ENCODE data around the gene GLDN.

The GLDN gene

DNA sequence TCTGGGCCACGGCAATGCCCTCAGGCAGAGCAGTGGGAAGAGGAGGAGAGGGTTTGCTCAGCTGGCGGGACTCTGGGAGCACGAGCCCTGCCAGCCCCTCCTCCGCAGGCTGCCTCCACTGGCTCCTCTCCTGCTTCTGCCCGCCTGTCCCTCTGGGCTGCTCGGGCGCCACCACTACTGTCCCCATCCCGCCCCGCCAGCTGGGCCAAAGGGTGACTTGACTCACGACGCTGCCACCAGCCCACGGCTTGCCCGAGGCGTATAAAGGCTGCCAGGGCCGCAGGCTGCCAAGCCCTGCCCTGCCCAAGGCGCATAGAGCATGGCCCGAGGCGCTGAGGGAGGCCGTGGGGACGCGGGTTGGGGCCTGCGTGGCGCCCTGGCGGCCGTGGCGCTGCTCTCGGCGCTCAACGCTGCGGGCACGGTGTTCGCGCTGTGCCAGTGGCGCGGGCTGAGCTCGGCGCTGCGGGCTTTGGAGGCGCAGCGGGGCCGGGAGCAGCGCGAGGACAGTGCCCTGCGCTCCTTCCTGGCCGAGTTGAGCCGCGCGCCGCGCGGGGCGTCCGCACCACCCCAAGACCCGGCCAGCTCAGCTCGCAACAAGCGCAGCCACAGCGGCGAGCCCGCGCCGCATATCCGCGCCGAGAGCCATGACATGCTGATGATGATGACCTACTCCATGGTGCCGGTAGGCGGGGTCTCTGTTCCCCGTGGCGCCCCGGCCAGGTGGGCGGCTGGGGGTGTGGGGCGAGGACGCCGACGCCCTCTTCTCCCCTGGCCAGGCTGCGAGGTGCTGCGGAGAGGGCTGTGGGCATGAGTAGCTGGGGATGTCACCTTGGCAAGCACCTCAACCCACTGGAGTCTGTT, at the start of gene GLDN:
TSS of gene GLDN (plus strand) at position 290 of the 861 bp plus-strand sequence. CDS start at position 320, 30 bp downstream.
- DNase-seq: no peak

DNA sequence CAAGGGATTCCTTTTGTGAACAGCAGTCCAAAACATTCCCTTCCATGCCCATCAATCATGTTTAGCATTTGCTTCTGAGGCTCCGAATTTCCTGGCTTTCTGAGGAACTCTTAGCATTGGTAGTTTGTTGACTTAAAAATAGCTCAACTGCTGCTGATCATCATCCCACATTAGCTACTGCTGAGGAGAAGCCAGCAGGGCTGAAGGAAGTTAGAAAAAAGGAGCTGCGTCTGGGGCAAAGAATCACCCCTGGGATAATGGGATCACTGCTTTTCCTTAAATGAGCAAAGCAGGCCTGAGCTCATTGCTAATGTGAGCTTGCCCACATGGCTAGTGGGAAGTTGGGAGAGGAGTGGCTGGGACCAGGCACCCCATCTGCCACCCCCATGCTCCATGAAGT, 42.8 kb upstream of the GLDN start:
- DNase-seq: no peak

DNA sequence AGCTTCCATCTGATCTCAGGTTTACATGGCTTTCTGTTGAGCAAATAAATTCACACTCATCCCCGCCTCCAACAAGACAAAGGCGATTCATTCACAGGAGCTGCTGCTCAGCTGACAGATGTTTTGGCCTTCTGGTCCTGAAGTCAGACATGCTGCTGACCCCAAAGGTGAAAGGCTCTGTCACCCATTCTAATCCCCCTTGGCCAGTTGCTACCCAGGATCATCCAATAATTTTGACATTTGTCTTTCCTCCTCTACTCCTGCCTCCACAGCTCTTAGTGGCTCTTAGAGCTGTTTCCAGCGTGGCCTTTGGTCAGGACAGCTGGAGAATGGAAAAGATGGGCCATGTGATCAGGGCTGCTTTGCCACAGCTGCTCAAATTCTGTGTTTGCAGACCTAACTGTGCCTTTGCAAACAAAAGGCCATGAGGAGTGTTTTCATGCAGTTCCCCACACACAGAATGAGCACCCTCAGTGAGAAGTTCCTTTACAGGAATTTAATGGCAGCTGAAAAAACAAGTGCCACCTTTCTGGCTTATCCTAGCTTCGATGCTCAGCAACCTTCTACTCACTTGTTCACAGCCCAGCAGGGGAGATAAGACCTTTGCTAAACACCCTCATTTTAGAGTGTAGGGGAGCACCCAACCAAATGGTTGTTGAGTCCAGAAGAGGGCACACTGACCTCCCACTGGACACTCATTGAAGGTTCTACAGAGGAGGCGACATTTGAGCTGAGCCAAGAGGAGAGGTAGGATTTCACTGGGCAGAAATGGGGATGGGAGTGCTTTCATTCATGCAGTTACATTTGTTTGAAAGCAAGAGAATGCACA, 42.1 kb upstream of the GLDN start:
- no peak for DNase-seq

- DNase-seq: no peak
Observed at GRCh38 chr15:51302480-51302879, 39.0 kb upstream of the GLDN start.

DNA sequence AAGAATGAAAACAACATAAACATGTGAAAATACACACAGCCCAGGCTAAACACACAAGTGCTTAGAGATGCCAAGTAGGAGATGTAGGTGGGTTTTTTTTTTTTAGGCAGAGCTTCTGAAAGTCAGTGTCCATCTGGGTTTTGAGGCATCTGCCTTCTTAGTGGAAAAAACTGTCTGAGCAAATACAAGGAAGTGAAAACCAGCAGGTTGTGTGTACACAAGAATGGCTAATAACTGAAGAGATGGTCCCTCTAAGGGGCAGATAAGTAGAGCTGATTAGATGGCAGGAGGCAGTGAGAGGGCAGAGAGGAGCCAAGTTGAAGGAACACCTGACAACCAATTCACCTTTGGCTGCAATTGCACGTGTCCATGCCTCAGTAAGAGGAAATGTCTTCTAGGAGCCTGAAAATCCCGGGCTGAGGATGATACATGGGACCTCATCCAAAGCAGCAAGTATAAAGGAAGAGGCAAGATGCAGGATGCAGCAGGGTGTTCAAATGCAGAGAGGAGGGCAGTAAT, 37.9 kb upstream of the GLDN start:
- DNase-seq: no peak

- no peak for DNase-seq
Observed at GRCh38 chr15:51307325-51307724, 34.1 kb upstream of the GLDN start.

DNA sequence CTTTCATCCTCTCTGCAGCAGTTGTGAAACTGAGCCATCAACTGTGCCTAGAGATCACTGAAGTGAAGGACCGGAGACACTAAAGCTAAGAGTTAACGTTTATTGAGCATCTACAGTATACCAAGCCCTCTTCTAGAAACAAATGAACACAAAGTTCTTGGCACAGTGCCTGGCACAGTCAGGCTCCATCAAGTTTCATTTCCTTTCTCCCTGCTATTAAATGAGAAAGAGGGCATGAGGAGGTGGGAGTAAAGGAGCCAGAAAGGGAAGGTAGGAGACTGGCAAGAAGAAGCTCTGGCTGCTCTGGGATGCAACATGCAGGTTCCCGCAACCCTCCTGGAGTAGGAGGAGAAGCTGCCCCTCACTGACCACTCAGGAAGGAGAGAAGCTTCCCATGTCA, 33.6 kb upstream of the GLDN start:
- DNase-seq: no peak

DNA sequence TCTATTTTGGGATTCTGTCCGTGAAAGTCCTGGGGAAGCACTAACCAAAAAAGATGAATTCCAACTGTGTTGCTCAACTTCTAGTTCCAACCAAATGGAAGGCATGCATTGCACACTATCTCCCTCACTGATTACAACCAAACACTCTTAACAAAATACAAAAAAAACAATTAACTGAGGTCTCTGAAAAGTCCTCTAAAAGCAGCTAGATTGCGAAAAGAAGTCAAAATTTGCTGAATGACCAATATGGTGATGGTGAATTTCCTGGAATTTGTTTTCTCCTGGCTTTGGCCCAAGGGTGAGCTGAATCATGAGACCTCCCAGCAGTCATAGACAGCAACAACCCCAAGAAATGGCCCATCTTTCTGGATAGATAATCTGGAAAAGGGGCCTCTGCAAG, 31.4 kb upstream of the GLDN start:
- DNase-seq: no peak

GRCh38 chr15:51311510-51311909, 29.9 kb upstream of the GLDN start:
- no peak for DNase-seq

DNA sequence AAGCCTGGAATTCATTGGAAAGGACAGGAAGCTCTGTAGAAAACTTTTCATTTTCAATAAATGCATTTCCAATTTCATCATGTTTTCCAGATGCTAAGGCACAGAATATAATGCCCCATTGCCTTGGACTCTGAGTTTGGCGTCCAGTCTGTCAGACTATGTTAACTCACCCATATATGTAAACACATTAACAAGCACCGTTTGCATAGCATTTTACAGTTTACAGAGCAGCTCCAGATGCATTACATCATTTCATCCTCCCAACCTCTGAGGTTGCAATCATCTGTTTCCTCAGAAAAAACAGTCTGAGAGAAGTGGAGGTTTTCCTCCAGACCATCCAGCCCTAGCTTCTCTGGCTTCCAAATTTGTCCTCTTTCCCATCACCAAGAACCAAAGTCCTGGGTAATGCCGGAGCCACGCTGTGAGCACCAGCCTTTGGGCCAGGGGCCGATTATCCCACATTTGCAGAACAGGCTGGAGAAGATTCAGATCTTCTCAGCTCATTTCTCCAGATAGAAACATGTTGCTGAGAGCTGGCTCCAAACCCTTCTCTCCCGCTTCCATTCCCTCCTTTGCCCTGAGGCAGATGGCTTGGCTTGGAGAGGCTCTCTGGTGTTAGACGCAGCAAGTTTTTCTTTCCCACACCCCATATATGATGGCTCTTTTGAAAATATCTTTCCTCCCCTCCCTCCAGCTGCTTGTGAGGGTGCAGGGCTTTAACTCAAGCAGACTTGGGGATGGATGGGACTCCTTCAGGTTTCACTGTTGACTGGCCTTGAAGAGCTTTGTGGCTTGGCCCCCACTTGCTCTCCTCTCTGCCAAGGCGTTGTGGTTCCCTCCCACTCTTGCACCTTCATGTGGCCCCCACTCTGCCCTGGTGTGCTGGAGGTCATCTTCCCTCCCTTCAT, 29.0 kb upstream of the GLDN start:
- DNase-seq: no peak

- no peak for DNase-seq
Observed at GRCh38 chr15:51313074-51313393, 28.4 kb upstream of the GLDN start.

DNA sequence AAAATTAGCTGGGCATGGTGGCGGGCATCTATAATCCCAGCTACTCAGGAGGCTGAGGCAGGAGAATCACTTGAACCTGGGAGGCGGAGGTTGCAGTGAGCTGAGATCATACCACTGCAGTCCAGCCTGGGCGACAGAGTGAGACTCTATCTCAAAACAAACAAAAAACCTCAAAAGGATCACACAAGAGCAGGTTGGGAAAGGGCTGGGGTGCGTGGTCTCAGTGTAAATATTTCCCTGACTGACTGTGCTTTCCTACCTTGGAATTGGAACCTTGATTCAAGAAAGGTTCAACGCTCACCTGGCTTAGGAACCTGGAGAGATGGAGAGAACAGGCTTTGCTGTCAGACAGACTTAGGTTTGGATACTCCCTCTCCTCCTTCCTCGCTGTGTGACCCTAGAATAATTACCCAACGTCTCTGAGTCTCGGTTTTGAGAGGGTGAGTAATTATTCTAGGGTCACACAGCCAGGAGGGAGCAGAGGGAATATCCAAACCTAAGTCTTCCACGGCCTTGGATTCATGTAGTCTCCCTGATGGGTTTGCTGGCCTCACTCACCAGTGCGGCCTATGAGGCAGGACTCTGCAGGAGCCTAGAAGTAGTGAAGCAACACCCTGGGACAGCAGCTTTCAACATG, 27.7 kb upstream of the GLDN start:
- DNase-seq: no peak

DNA sequence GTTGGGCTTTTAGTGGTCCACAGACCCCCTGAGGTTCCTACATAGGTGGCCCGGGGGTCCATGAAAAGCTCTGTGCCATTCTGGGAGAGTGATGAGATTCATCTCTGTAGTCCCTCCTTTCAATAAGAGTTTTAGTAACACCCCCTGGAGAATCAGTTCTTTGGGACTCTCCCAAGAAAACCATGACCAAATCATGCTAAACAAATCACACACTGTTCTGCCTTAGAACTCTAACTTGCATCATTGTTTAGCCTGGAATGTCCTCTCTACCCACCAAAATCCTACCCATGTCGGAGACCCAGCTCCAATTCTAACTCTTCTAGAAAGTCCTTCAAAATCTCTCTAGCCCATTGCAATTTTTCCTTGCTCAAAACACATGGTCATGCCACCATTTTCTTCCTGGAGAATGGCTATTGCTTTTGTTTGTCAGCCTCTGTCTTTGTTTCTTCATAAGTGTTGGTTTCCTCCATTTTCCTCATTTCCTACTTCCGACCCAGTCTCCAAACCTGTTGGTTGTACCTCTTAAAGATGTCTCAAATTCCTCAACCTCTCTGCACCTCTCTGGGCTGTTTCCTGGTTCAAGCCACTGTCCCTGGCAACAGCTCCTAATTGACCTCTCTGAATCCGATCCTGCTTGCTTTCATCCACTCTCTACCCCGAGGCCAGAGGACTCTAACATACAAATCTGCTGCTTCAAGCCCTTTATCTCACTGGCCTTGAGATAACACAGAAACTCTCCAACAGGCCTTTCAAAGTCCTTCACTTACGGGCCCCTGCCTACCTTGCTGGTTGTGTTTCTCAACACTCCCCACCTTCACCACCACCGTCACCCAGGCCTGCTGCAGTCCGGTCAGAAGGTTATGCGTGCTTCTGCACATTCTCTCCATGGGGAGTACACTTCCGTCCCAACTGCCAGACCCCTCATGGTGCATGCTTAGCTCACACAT, 26.8 kb upstream of the GLDN start:
- DNase-seq: no peak

DNA sequence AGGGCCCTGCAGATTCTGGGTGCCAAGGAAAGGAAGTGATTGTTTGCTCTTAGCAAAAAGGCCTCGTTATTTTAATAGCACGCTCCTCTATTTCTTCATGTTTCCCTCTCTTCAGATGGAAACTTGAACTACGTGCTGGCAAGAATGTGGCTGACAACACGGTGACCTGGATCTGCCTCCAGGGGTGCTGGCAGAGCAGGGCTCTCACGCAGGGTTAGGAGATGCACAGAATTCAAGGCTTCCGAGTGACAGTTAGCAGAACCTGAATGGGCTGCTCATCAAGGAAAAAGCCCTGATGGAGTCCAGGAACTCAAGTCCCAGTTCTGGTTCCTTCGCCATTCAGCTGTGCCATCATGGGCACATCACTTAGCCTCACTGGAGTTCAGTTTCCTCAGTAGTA, 25.7 kb upstream of the GLDN start:
- DNase-seq: no peak

DNA sequence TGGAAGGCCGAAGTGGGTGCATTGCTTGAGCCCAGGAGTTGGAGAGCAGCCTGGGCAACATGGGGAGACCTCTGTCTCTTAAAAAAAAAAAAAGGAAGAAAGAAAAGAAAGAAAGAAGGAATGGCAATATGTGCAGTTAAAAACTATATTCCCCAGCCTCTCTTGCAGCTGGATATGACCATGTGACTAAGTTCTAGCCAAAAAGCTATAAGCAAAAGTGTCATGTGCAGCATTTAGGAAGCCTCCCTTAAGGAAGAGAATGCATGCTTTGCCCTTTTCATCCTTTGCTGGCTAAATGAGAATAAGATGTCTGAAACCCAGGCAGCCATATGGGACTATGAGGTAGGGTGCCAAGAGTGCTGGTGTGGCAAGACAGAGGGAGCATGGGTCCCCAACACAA, 24.8 kb upstream of the GLDN start:
- no peak for DNase-seq

- no peak for DNase-seq
Observed at GRCh38 chr15:51318382-51319150, 22.9 kb upstream of the GLDN start.

GRCh38 chr15:51319539-51319938, 21.9 kb upstream of the GLDN start:
- no peak for DNase-seq

DNA sequence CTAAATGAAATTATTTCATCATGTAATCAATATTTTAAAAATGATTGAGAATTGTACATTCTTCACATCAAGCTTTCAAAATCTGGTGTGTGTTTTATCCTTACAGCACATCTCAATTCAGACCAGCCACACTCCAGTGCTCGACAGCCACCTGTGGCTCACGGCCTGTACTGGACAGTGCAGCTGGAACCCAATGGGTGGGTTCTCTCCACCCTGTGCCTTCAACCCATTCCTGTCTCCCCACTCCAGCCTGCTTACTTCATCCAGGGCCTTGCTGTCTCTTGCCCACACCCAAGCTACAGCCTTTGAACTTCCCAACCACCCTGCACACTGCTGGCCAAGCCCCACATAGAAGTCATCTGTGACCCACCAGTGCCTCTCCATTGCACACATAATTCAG, 20.6 kb upstream of the GLDN start:
- DNase-seq: no peak

DNA sequence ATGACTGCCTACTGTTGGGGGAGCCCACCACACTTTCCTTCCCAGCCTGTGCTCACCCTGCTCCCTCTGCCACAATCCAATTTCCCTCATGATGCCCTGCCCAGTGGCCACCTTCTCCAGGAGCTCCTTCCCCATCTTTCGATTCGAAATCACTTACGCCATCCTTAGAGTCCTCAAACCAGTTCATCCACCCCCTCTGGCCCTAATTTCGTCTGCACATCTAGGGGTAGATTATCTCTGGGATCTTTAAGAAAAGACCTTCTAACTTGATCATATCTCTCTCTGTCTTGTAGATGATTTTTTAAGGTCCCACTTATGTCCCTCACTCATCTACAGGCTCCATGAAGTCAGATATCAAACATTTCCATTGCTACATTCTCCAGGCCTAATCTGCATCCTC, 20.1 kb upstream of the GLDN start:
- DNase-seq: no peak

GRCh38 chr15:51322621-51323296, 18.7 kb upstream of the GLDN start:
- no peak for DNase-seq
